ENCODE measurements around the gene OGN.

OGN gene

DNA sequence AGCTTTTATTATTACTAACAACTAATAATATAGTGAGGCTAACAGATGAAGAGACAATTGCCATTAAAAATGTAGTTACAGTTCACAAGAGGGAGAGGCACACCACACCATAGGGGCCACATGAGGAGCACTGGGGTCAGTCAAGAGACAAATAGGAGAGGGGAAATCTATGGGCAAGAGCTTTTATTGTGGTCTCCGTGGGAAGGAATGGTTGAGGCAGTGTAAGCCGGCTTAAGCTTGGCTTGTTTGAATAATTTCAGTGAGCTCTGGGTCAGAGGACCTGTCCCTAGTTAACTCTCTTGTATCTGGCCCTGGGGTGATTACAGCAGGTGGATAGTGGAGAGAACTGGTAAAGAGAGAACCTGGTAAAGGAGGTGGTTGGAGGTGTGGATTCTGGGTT is 35.3 kb downstream of the OGN start:
- TF ChIP-seq POU2F2 (IDR thresholded peaks at IDR 0.05; ENCODE audit: low read depth, low read length): no peak
- no peak for TF ChIP-seq POLR2A (IDR thresholded peaks at IDR 0.05; ENCODE audit: low read depth, low read length)
- no peak for TF ChIP-seq TAF1 (IDR thresholded peaks at IDR 0.05; ENCODE audit: low read depth, low read length)
- TF ChIP-seq PAX5 (IDR thresholded peaks at IDR 0.05; ENCODE audit: insufficient read depth, low read length, severe bottlenecking): no peak
- no peak for TF ChIP-seq SPI1 (IDR thresholded peaks at IDR 0.05; ENCODE audit: low read depth, low read length)
- TF ChIP-seq POLR2AphosphoS5 (IDR thresholded peaks at IDR 0.05; ENCODE audit: low read depth, low read length): no peak
- FAIRE-seq: no peak
- DNase-seq (ENCODE audit: insufficient read length, low spot score): no peak

DNA sequence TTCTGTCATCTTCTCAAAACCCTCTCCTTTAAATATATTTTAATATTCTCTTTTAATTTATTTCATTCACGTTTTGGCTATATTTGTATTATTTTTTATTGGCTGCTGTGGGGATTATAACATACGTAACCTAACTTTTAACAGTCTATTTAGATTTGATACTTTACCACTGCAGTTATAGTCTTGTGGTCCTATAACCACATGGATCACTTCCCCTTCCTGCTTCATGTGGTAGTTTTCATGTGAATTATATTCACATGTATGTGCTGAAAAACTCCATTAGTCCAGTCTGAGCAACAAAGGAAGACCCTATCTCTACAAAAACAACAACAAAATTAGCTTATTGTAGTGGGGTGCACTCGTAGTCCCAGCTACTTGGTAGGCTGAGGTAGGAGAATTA is 44.3 kb downstream of the OGN start:
- FAIRE-seq: peak; percentile 78
- TF ChIP-seq SPI1 (IDR thresholded peaks at IDR 0.05; ENCODE audit: low read depth, low read length): peak; percentile 91
- no peak for TF ChIP-seq TAF1 (IDR thresholded peaks at IDR 0.05; ENCODE audit: low read depth, low read length)
- no peak for DNase-seq (ENCODE audit: insufficient read length, low spot score)

DNA sequence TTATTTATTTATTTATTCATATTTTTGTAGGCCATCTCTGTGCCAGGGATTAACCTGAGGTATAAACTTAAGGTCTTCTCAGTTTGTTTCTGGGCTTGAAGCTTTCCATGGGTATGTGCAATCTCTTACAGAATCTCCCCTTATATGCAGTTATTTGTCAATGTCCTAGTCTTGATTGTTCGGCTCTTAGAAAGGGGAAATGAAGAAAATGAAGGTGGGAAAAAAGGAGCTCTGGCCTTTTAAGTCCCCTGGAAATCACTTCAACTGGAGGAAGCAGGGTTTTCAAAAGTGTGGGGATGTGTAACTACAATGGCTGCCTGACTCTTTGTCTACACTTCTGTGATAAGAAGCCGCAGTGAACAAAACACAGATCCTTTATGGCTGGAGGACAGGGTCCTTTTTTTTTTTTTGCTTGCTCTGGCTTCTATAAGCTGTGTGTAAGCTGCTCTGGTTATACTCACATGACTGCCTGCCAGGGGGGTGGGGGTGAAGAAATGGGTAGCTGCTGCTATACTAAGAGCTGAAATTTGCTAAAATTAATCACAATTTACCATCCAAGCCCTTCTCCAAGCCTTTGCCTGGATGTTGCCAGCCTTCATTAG is 44.9 kb downstream of the OGN start:
- FAIRE-seq (no peak), DNase-seq (ENCODE audit: insufficient read length, low spot score) (no peak)
- TF ChIP-seq SPI1 (IDR thresholded peaks at IDR 0.05; ENCODE audit: low read depth, low read length) (peak; percentile 33; the same call in 1 of the 2 replicates), POLR2A (IDR thresholded peaks at IDR 0.05; ENCODE audit: low read depth, low read length) (no peak), POU2F2 (IDR thresholded peaks at IDR 0.05; ENCODE audit: low read depth, low read length) (no peak), POLR2AphosphoS5 (IDR thresholded peaks at IDR 0.05; ENCODE audit: low read depth, low read length) (no peak), PAX5 (IDR thresholded peaks at IDR 0.05; ENCODE audit: insufficient read depth, low read length, severe bottlenecking) (no peak), TAF1 (IDR thresholded peaks at IDR 0.05; ENCODE audit: low read depth, low read length) (no peak)

DNA sequence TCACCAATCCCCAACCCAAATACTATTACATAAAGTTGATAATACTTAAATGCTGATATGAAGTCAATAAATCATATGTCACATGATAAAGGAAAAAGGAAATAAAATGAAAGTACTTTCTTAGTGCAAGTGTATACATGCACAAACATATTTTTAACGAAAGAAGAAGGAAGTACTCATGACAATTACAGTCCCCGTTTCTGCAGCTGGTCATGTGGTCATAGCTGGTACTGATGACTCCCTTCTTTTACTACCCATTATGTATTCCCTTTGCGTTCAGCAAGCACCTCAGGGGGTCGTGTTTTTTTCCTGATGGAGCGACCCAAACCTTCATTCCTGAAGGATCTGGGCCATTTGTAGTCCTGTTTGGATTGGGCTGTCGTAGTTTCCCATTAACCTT is 51.3 kb downstream of the OGN start:
- DNase-seq (ENCODE audit: insufficient read length, low spot score): no peak
- FAIRE-seq: no peak
- TF ChIP-seq POLR2AphosphoS5 (IDR thresholded peaks at IDR 0.05; ENCODE audit: low read depth, low read length) (no peak), SPI1 (IDR thresholded peaks at IDR 0.05; ENCODE audit: low read depth, low read length) (no peak), POU2F2 (IDR thresholded peaks at IDR 0.05; ENCODE audit: low read depth, low read length) (no peak), POLR2A (IDR thresholded peaks at IDR 0.05; ENCODE audit: low read depth, low read length) (no peak), TAF1 (IDR thresholded peaks at IDR 0.05; ENCODE audit: low read depth, low read length) (no peak), PAX5 (IDR thresholded peaks at IDR 0.05; ENCODE audit: insufficient read depth, low read length, severe bottlenecking) (no peak)

DNA sequence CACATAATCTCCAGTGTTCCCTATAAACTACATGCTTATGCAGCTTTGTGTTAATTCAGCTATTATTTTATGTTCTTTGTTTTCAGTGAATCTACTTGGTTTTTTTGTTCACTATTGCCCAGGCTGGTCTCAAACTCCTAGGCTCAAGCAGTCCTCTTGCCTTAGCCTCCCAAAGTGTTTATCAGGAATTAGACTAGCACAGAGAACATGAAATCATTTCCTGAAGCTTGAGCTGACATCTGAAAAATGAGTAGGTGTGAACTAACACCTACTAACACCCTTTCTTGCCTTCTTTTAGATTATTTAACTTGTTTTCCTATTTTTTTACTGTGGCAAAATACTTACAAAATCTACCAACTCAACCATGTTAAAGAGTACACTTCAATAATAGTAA is 53.6 kb downstream of the OGN start:
- TF ChIP-seq POU2F2 (IDR thresholded peaks at IDR 0.05; ENCODE audit: low read depth, low read length) (no peak), SPI1 (IDR thresholded peaks at IDR 0.05; ENCODE audit: low read depth, low read length) (no peak), TAF1 (IDR thresholded peaks at IDR 0.05; ENCODE audit: low read depth, low read length) (no peak), PAX5 (IDR thresholded peaks at IDR 0.05; ENCODE audit: insufficient read depth, low read length, severe bottlenecking) (no peak), POLR2AphosphoS5 (IDR thresholded peaks at IDR 0.05; ENCODE audit: low read depth, low read length) (no peak), POLR2A (IDR thresholded peaks at IDR 0.05; ENCODE audit: low read depth, low read length) (no peak)
- FAIRE-seq (no peak), DNase-seq (ENCODE audit: insufficient read length, low spot score) (no peak)

DNA sequence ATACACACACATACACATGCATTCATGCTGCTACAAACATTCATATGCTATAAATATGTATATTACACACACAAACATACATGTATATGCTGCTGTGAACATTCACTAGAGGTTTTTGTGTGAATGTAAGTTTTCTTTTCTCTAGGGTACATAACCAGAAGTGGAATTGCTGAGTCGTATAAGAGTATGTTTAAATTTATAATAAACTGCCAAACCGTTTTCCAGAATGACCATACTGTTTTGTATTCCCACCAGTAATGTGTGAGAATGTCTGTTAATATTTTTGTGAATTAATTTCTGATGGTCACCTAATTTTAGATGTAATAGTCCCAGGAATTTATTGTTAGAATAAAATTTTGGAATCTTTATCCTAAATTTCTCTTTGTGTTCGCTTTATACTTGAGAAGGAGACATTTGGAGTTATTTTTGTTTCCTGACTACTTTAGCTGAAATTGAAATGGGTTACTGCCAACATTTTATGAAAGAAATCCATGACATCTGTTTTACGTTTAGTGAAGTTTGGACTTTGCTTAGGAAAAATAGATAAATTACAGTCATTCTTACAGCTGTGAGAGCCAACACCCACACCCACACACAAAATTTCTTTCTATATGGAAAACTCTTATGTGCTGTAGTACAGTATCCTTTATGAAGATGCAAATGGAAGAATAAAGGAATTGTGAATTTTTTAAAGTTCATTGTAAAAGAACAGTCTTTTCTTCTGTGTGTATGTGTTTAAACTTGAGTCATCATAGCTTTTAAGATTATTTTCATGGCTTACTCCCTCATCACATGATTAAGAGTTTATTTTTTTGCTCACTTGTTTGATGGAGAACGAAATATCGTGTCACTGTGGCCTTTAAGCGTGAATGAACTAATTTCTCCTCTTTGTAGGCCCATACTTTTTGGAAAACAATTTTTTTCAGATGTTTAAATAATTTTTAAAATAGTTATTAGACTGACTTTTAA is 54.3 kb downstream of the OGN start:
- no peak for TF ChIP-seq SPI1 (IDR thresholded peaks at IDR 0.05; ENCODE audit: low read depth, low read length)
- no peak for FAIRE-seq
- no peak for DNase-seq (ENCODE audit: insufficient read length, low spot score)

- no peak for DNase-seq (ENCODE audit: insufficient read length, low spot score)
- FAIRE-seq: no peak
- TF ChIP-seq POLR2A (IDR thresholded peaks at IDR 0.05; ENCODE audit: low read depth, low read length) (no peak), PAX5 (IDR thresholded peaks at IDR 0.05; ENCODE audit: insufficient read depth, low read length, severe bottlenecking) (no peak), POLR2AphosphoS5 (IDR thresholded peaks at IDR 0.05; ENCODE audit: low read depth, low read length) (no peak), TAF1 (IDR thresholded peaks at IDR 0.05; ENCODE audit: low read depth, low read length) (no peak), SPI1 (IDR thresholded peaks at IDR 0.05; ENCODE audit: low read depth, low read length) (no peak), POU2F2 (IDR thresholded peaks at IDR 0.05; ENCODE audit: low read depth, low read length) (no peak)
These were observed 58.8 kb downstream of the OGN start for GRCh38 chr9:92345582-92345981.

DNA sequence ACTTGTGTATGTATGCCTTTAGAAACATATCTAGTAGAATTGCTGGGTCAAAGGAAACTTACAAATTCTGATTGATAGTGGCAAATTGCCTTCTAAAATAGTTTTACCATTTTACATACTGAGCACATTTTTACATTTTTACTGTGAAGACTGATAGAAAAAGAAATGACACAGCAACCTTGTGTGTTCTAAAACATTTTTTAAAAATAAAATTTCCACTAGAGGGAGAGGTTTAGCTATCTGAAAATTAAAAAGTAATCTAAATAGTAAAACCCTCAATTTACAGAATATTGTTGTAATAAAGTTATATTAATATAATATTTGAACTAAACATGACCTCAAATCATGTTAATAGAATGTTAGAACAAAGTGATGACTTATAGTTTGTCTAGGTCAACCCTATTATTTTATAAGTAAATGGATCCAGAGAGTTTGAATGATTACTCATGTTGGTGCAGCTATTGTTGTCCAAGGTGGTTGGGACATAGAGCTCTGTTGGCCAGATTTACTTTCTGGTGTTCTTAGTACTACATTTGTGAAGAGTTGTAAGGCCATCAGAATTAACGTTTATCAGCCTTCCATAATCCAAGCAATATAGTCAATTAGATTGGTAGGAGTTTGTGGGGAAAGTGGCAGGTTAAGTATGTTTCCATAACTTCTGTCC is 61.4 kb downstream of the OGN start:
- DNase-seq (ENCODE audit: insufficient read length, low spot score) (no peak), FAIRE-seq (no peak)
- no peak for TF ChIP-seq POLR2A (IDR thresholded peaks at IDR 0.05; ENCODE audit: low read depth, low read length)
- no peak for TF ChIP-seq POU2F2 (IDR thresholded peaks at IDR 0.05; ENCODE audit: low read depth, low read length)
- no peak for TF ChIP-seq PAX5 (IDR thresholded peaks at IDR 0.05; ENCODE audit: insufficient read depth, low read length, severe bottlenecking)
- TF ChIP-seq TAF1 (IDR thresholded peaks at IDR 0.05; ENCODE audit: low read depth, low read length): no peak
- TF ChIP-seq SPI1 (IDR thresholded peaks at IDR 0.05; ENCODE audit: low read depth, low read length): no peak
- TF ChIP-seq POLR2AphosphoS5 (IDR thresholded peaks at IDR 0.05; ENCODE audit: low read depth, low read length): no peak

GRCh38 chr9:92341578-92341977 is 62.8 kb downstream of the OGN start:
- FAIRE-seq: no peak
- DNase-seq (ENCODE audit: insufficient read length, low spot score): no peak
- no peak for TF ChIP-seq SPI1 (IDR thresholded peaks at IDR 0.05; ENCODE audit: low read depth, low read length)
- no peak for TF ChIP-seq TAF1 (IDR thresholded peaks at IDR 0.05; ENCODE audit: low read depth, low read length)
- TF ChIP-seq PAX5 (IDR thresholded peaks at IDR 0.05; ENCODE audit: insufficient read depth, low read length, severe bottlenecking): no peak
- TF ChIP-seq POU2F2 (IDR thresholded peaks at IDR 0.05; ENCODE audit: low read depth, low read length): no peak
- no peak for TF ChIP-seq POLR2A (IDR thresholded peaks at IDR 0.05; ENCODE audit: low read depth, low read length)
- no peak for TF ChIP-seq POLR2AphosphoS5 (IDR thresholded peaks at IDR 0.05; ENCODE audit: low read depth, low read length)
